Thoracic aorta (tissue), 2 donors: Measurements from ENCODE around the gene WNT9B. TPM values are rescaled to one million over a fixed set of nuclear protein-coding genes. Genes with fewer than 3 reads are reported as not detected.

Experiments used
- ATAC-seq: fragments of 150-250 bp; one replicate; pipeline ENCODE4 v1.8.0; 2017; ENCODE audit warnings: low read depth; ENCODE audit not compliant: insufficient number of reproducible peaks, low FRiP score
- DNase-seq: peaks from one replicate; pipeline ENCODE4 v3.0.0-alpha.2; 2020; ENCODE audit warnings: low spot score
- H3K27ac ChIP-seq, 2 donors: fragments of 200-600 bp; sonication (generic); 1 replicate in 1 of 2; 2 replicates in 1 of 2; pipeline ENCODE4 v1.5.1; 2016; ENCODE audit warnings: mild to moderate bottlenecking in 2 of 2, moderate library complexity in 2 of 2
- H3K27me3 ChIP-seq: fragments of 200-600 bp; sonication (generic); replicated peaks from 2 replicates; pipeline ENCODE4 v1.6.0; 2016; ENCODE audit warnings: mild to moderate bottlenecking; ENCODE audit not compliant: insufficient read depth
- H3K36me3 ChIP-seq: fragments of 200-600 bp; sonication (generic); one replicate; pipeline ENCODE4 v1.5.1; 2016
- H3K4me1 ChIP-seq, 2 donors: fragments of 200-600 bp; sonication (generic); 1 replicate in 1 of 2; 2 replicates in 1 of 2; pipeline versions ENCODE4 v1.5.1 to v1.6.0; 2016; ENCODE audit warnings: low read depth in 2 of 2, mild to moderate bottlenecking in 1 of 2; ENCODE audit not compliant: control insufficient read depth in 1 of 2
- H3K4me3 ChIP-seq: fragments of 200-600 bp; sonication (generic); 2 replicates; pipeline ENCODE4 v1.5.1; 2016; ENCODE audit warnings: mild to moderate bottlenecking
- H3K9me3 ChIP-seq: fragments of 200-600 bp; sonication (generic); 2 replicates; pipeline ENCODE4 v1.5.1; 2016
- CTCF ChIP-seq: fragments of 200-600 bp; sonication (generic); IDR thresholded peaks from one replicate; pipeline ENCODE4 v1.5.1; 2019; ENCODE audit warnings: antibody characterized with exemption
- total RNA-seq, 2 donors: library from RNA; depleted of rRNA; stranded (reverse); fragments of >200 nt; gene quantifications; one replicate each; pipeline versions ENCODE4 v1.1.0 to v1.2.3, GENCODE V29; 2016

Gene WNT9B
- total RNA-seq, 2 donors from 2014 or later: 2.2 TPM; not detected in 1

DNA sequence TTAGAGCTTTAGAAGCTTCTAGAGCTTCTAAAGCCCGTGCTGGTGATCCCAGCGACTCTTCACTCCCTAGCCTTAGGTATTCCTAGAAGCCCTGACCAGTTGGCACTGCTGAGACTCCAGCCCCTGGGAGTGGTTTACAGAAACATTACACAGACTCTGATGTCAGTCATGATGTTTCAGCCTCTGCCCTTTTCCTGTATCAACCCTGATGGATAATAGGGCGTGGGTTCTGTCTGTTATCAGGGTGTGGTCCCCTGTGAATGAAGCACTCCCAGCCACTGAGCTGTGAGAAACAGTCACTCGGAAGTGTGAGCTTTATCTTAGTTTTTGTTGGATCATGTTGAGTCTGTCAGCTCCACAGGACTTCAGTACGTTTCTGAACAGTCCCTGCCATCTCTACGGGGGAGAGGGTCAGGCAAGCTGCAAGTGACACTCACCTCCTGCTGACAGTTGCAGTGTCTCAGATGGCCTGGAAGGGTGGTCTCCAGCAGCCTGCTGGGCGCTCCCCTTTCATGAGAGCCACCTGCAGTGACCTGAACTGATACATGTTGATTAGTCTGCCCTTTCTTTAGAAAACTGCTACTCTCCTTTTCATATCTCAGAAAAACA lies 84.4 kb downstream of the WNT9B start:
- no peak overlapping the region for H3K4me3 ChIP-seq
- no peaks in the 10 kb centered on the region for H3K27me3 ChIP-seq
- H3K36me3 ChIP-seq: peaks cover 84% of the 10 kb centered on the region
- DNase-seq (no peak), ATAC-seq (no peak)
- TF ChIP-seq CTCF: no peak
- no peaks in the 10 kb centered on the region for H3K4me1 ChIP-seq
- no peaks in the 10 kb centered on the region for H3K9me3 ChIP-seq
- H3K27ac ChIP-seq: no peak overlapping the region

Other genes starting within 250 kb of the WNT9B start
- under 1 TPM; 0.27 to 0.35 TPM for gene WNT3, start 32.9 kb upstream of the WNT9B start, total RNA-seq
- gene GOSR2, start 71.6 kb downstream of the WNT9B start, total RNA-seq: 10 to 100 TPM; 30.9 to 94.8 TPM
- gene RPRML, start 127.7 kb downstream of the WNT9B start, total RNA-seq: not detected